ENCODE measurements around the gene DUSP10. TPM values are rescaled to one million over a fixed set of nuclear protein-coding genes. Genes with fewer than 3 reads are reported as not detected.

Gene DUSP10
- total RNA-seq, 4 donors from 2014 or later: 2.9 to 7.0 (median 5.9) TPM

- no peak for DNase-seq
- H3K9me3 ChIP-seq: no peaks in the 10 kb centered on the region
- peak; percentile 22 to 31 for ATAC-seq
- H3K27me3 ChIP-seq: no peaks in the 10 kb centered on the region
- peaks cover 28 to 36% of the 10 kb centered on the region in 2 donors for H3K4me1 ChIP-seq
- H3K4me3 ChIP-seq: no peak overlapping the region
- intact Hi-C loops (cut with DNase I; ENCODE audit: low total_unique reads): no loop called here
- peaks cover 0 to 18% of the 10 kb centered on the region in 2 donors for H3K36me3 ChIP-seq
- no peak for TF ChIP-seq POLR2A (IDR thresholded peaks at IDR 0.05)
- no peak for TF ChIP-seq CTCF (IDR thresholded peaks at IDR 0.05 in 4 of 5, conservative IDR thresholded peaks at IDR 0.05 in 1 of 5)
- in situ Hi-C loops (cut with MboI; ENCODE audit: low sequenced_read_pairs in 4 of 4): no loop called here
- H3K27ac ChIP-seq: peak overlapping the region; percentile 53 to 77 (median 64)
Measured at GRCh38 chr1:221704306-221704705, 37.6 kb downstream of the DUSP10 start.

- in situ Hi-C loops (cut with MboI; ENCODE audit: low sequenced_read_pairs in 4 of 4): no loop called here
- ATAC-seq: no peak
- DNase-seq: no peak
- H3K27me3 ChIP-seq: no peaks in the 10 kb centered on the region
- TF ChIP-seq POLR2A (IDR thresholded peaks at IDR 0.05) (no peak), CTCF (IDR thresholded peaks at IDR 0.05 in 4 of 5, conservative IDR thresholded peaks at IDR 0.05 in 1 of 5) (no peak)
- intact Hi-C loops (cut with DNase I; ENCODE audit: low total_unique reads): no loop called here
- peak overlapping the region in 1 of 4 donors; percentile 5 for H3K27ac ChIP-seq
- H3K4me1 ChIP-seq: peaks cover 1 to 26% of the 10 kb centered on the region in 2 donors
- H3K36me3 ChIP-seq: peaks cover 0 to 18% of the 10 kb centered on the region in 2 donors
- no peaks in the 10 kb centered on the region for H3K9me3 ChIP-seq
- no peak overlapping the region for H3K4me3 ChIP-seq
Measured at GRCh38 chr1:221701570-221702186, 40.2 kb downstream of the DUSP10 start.

GRCh38 chr1:221700948-221701347 lies 40.9 kb downstream of the DUSP10 start:
- H3K9me3 ChIP-seq: no peaks in the 10 kb centered on the region
- in situ Hi-C loops (cut with MboI; ENCODE audit: low sequenced_read_pairs in 4 of 4): no loop called here
- peaks cover 0 to 22% of the 10 kb centered on the region in 2 donors for H3K4me1 ChIP-seq
- no peak overlapping the region for H3K4me3 ChIP-seq
- TF ChIP-seq CTCF (IDR thresholded peaks at IDR 0.05 in 4 of 5, conservative IDR thresholded peaks at IDR 0.05 in 1 of 5) (no peak), POLR2A (IDR thresholded peaks at IDR 0.05) (no peak)
- no peak for ATAC-seq
- DNase-seq: no peak
- peaks cover 0 to 14% of the 10 kb centered on the region in 2 donors for H3K36me3 ChIP-seq
- no peaks in the 10 kb centered on the region for H3K27me3 ChIP-seq
- intact Hi-C loops (cut with DNase I; ENCODE audit: low total_unique reads): no loop called here
- H3K27ac ChIP-seq: no peak overlapping the region

GRCh38 chr1:221700536-221700935 lies 41.4 kb downstream of the DUSP10 start:
- Histone ChIP-seq H3K9me3 (no peaks in the 10 kb centered on the region), H3K27ac (no peak overlapping the region), H3K4me1 (peaks cover 0 to 22% of the 10 kb centered on the region in 2 donors), H3K36me3 (peaks cover 0 to 12% of the 10 kb centered on the region in 2 donors), H3K27me3 (no peaks in the 10 kb centered on the region), H3K4me3 (no peak overlapping the region)
- intact Hi-C loops (cut with DNase I; ENCODE audit: low total_unique reads) (no loop called here), in situ Hi-C loops (cut with MboI; ENCODE audit: low sequenced_read_pairs in 4 of 4) (no loop called here)
- DNase-seq (no peak), ATAC-seq (no peak)
- TF ChIP-seq CTCF (IDR thresholded peaks at IDR 0.05 in 4 of 5, conservative IDR thresholded peaks at IDR 0.05 in 1 of 5) (no peak), POLR2A (IDR thresholded peaks at IDR 0.05) (no peak)
